GM18858 (cell line): Measurements from ENCODE around the gene KLHDC2.
"Not testable (repeated sequence)": the region's sequence is repeated elsewhere in the genome, so short reads cannot be mapped to it uniquely, and the experiment has no call there.

Source experiments
- ATAC-seq: cut with Tn5 transposase; IDR thresholded peaks from one replicate; pipeline ENCODE4 v1.9.1; 2021; ENCODE audit not compliant: unreplicated experiment

KLHDC2 gene

GRCh38 chr14:49778421-49778820 is 10.5 kb downstream of the KLHDC2 start:
- no peak for ATAC-seq

DNA sequence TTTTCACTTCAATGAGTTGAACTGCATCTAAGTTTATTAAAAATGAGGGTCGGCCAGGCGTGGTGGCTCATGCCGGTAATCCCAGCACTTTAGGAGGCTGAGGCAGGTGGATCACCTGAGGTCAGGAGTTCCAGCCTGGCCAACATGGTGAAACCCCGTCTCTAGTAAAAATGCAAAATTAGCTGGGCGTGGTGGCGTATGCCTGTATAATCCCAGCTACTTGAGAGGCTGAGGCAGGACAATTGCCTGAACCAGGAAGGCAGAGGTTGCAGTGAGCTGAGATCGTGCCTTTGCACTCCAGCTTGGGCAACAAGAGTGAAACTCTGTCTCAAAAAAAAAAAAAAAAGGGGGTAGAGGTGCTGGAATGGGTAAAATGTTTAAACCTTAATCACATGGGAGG is 13.1 kb downstream of the KLHDC2 start:
- not testable (repeated sequence) for ATAC-seq

GRCh38 chr14:49783394-49784014 is 15.6 kb downstream of the KLHDC2 start:
- no peak for ATAC-seq

- ATAC-seq, result no peak
Measured at GRCh38 chr14:49786315-49786714, 18.4 kb downstream of the KLHDC2 start.

DNA sequence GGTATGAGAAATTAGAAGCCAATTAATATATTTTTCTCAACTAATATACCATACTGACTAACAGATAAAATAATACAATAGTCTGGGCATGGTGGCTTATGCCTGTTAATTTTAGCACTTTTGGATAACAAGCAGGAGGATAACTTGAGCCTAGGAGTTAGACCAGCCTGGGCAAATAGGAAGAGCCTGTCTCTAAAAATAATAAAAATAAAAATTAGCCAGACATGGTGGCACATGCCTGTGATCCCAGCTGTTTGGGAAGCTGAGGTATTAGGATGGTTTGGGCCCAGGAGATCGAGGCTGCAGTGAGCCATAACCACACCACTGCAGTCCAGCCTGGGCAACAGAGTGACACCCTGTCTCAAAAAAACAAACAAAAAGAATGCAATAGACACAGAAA is 24.7 kb downstream of the KLHDC2 start:
- no peak for ATAC-seq

GRCh38 chr14:49796025-49796424 is 28.1 kb downstream of the KLHDC2 start:
- no peak for ATAC-seq

- no peak for ATAC-seq
Measured at GRCh38 chr14:49808780-49809179, 40.8 kb downstream of the KLHDC2 start.

GRCh38 chr14:49816118-49816517 is 48.2 kb downstream of the KLHDC2 start:
- ATAC-seq, result not testable (repeated sequence)

DNA sequence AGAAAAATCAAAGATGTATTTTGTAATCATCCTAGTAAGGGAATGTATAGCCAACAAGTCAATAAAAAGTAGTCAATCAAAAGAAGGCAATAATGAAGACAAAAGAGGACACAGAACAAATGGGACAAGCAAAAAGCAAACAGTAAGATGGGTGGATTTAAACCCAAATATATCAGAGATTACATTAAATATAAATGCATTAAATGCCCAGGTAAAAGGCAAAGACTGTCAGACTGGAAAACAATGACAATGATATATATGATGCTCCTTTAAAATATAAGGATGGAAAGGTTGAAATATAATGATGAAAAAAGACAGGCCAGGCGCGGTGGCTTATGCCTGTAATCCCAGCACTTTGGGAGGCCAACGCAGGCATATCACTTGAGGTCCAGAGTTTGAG is 48.9 kb downstream of the KLHDC2 start:
- no peak for ATAC-seq

GRCh38 chr14:49820176-49820575 is 52.2 kb downstream of the KLHDC2 start:
- no peak for ATAC-seq

- no peak for ATAC-seq
Measured at GRCh38 chr14:49828640-49829039, 60.7 kb downstream of the KLHDC2 start.
